Measurements from ENCODE around the gene RAD51B.

The RAD51B gene

DNA sequence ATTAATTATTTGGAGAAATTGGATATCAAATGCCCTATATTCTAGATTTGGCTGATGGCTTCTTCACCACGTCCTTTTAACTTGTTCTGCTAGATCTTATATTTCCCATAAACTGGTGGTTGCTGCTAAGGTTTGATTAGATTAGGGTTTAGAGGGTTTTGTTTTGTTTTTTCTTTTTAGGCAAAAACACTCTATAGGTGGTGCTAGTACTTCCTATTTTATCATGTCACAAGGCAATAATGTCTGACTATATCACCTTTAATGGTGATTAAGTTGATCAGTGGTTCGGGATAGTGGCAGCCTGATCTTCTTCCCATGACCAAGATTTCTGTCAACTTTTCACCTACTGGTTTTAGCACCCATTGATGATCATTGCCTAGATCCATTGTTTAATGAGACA, 455.1 kb downstream of the RAD51B start:
- TF ChIP-seq, protein P1, sequence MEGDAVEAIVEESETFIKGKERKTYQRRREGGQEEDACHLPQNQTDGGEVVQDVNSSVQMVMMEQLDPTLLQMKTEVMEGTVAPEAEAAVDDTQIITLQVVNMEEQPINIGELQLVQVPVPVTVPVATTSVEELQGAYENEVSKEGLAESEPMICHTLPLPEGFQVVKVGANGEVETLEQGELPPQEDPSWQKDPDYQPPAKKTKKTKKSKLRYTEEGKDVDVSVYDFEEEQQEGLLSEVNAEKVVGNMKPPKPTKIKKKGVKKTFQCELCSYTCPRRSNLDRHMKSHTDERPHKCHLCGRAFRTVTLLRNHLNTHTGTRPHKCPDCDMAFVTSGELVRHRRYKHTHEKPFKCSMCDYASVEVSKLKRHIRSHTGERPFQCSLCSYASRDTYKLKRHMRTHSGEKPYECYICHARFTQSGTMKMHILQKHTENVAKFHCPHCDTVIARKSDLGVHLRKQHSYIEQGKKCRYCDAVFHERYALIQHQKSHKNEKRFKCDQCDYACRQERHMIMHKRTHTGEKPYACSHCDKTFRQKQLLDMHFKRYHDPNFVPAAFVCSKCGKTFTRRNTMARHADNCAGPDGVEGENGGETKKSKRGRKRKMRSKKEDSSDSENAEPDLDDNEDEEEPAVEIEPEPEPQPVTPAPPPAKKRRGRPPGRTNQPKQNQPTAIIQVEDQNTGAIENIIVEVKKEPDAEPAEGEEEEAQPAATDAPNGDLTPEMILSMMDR (IDR thresholded peaks at IDR 0.05), result peak; percentile 21; the same call in 1 of the 2 replicates

DNA sequence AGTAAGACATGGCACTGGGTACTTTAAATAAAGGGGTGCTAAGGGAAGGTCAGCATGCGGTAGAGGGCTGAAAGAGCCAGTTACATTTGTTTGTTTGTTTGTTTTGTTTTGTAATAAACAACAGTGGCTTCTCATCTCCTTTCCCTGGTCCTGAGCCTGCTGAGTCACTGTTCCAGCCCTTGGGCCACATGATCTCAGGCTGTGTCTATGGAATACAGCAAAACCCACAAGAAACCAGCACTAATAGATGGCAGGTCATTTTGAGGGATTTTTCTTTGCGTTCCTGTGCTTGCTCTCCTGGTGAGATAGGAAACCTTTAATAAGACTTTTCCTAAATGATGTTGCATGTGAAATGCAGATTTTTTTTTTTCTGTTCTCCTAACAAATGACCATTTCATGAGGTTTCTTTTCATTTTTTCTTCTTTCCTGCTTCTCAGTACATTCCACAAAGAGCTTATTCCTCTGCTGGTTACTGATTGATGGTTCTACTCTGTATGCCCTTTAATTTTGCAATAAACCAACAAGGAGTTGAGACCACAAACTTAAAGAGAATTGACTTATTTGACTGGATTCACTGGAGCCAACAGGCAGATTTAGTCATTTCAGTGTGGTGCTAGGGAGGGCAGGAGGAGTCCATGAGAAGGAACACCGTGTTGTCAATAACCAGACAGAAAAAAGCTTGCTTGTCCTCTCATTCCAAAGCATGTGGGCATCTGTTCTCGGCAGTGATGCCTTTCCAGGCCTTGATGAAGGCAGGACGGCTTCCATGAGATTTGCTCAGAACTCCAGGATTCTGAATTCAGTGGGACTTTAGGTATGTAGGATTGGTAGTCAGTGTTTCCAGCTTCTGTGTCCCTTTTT, 459.2 kb downstream of the RAD51B start:
- TF ChIP-seq, protein P1 (IDR thresholded peaks at IDR 0.05), result no peak

GRCh38 chr14:68279437-68279720, 459.8 kb downstream of the RAD51B start:
- TF ChIP-seq, protein P1 (IDR thresholded peaks at IDR 0.05), result no peak

DNA sequence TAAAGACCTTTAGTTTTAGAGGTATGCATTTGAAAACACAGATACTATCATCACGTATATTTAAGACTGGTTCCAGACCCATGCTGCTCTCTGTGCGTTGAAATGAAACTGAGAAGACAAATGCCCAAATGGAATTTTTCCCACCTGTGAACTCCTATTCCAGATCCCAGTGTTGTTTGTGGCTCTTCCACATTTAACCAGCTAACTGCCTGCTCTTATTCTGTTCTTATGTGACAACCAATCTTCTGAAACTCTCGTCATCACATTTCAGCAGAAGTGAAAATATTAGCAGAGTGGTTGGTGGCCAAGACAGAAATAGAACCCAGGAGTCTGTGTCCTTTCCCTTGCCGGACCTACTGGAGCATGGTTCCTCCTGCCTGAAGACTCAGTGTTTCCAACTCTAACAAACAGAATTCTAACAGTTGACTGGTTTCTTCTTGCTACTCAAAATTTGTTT, 460.2 kb downstream of the RAD51B start:
- TF ChIP-seq, protein P1 (IDR thresholded peaks at IDR 0.05), result no peak

DNA sequence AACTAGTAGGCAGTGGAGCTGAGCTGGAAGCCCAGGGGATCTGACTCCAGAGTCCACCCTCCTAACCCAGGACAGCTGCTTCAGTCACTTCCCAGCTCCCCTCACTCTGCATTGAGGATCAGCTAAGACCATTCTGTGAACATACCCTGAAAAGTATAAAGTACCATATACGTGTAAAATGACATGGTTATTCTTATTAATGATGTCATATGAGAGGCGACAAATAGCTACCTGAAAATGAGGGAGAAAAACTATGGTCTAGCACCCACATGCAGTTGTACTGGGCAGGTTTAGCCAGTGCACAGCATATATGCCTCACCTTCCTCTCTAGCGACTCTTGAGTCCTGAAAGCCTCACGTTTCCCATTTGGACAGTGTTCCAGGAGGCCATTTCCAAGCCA, 461.9 kb downstream of the RAD51B start:
- TF ChIP-seq, protein P1 (IDR thresholded peaks at IDR 0.05), result no peak

DNA sequence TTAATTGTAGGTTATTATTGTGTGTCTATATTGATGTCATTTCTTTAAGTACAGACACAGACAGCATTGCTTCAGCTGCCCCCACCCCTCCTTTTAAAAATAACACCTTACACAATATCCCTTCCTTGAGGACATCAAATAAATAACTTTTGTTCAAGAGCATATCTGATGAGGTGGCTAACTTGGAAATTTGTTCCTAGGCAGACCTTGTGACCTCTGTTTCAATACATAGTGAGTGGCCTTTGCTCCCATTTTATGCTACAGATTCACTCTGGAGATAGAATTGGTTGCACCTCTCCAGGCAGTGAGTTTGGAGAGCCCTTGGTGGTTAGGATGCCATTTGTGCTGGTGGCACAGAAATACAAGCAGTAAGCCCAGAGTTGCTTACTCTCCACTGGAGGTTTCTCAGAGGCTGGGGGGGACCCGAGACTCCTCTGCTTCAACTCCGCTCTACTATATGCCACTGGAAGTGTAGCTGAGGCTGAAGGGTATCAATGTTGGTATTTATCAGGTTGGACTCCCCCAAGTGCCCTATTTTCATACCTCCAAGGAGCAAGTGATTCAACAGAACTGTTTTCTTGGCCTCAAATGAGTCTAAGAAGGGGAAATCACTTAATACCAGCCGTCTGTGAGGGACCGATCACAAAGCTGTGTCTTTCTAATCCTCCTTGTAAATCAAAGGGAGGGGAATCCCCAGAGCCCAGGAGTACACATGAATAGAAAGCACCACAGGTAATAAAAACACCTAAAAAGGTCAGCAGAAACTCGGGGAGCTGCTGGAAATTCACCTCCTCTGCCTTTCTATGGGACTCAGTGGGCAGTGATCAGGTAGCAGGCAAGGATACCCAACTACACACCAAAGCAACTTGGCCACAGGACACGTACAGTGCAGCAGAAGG, 463.1 kb downstream of the RAD51B start:
- TF ChIP-seq, protein P1 (IDR thresholded peaks at IDR 0.05), result no peak

GRCh38 chr14:68283378-68284123, 464.0 kb downstream of the RAD51B start:
- TF ChIP-seq, protein P1 (IDR thresholded peaks at IDR 0.05), result no peak
